Hepatocyte (in vitro differentiated cells): ENCODE data around the gene FZD2.

Source experiments
- CTCF ChIP-seq: fragments of 200-600 bp; sonication (generic); IDR thresholded peaks from 2 replicates; pipeline ENCODE4 v1.5.1; 2016; ENCODE audit warnings: antibody characterized with exemption, mild to moderate bottlenecking; ENCODE audit not compliant: poor library complexity
- EZH2phosphoT487 ChIP-seq: fragments of 200-600 bp; sonication (generic); IDR thresholded peaks from one replicate; pipeline ENCODE4 v1.6.1; 2018; ENCODE audit warnings: antibody characterized with exemption, mild to moderate bottlenecking, low read depth, moderate library complexity; ENCODE audit not compliant: unreplicated experiment, severe bottlenecking

DNA sequence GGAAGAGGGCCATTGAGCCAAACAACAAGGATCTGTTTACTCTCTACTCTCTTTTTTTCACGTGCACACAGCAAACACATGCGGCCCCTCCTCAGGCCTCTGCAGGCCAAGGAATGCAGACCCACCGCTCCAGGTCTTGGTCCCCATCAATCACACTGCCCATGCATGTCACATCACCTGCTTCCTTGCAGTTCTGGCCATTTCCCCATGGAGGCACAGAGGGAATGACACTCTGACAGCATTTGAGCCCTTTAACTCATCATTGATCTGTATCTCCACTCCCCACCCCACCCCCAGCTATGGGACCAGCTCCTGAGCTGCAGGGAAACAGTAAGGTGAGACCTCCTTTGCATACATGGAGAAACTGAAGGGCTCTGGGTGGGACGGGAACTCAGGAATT lies 53.0 kb downstream of the FZD2 start:
- no peak for TF ChIP-seq CTCF
- no peak for TF ChIP-seq EZH2phosphoT487
